GM10266 (cell line): ENCODE measurements around the gene TAGAP.

ENCODE experiments used
- DNase-seq: peaks from one replicate; pipeline ENCODE4 v3.0.0; 2012; ENCODE audit errors: extremely low spot score
- CTCF ChIP-seq: IDR thresholded peaks from 2 replicates; pipeline ENCODE4 v1.5.1; 2012; ENCODE audit warnings: mild to moderate bottlenecking, low read depth; ENCODE audit not compliant: control insufficient read depth, insufficient read depth; ENCODE audit errors: missing control alignments

Gene TAGAP

GRCh38 chr6:159080217-159080976 is 35.6 kb upstream of the TAGAP start:
- TF ChIP-seq CTCF: no peak
- no peak for DNase-seq

GRCh38 chr6:159079367-159079766 is 34.6 kb upstream of the TAGAP start:
- no peak for DNase-seq
- no peak for TF ChIP-seq CTCF

- no peak for DNase-seq
- no peak for TF ChIP-seq CTCF
Measured at GRCh38 chr6:159077123-159077522, 32.3 kb upstream of the TAGAP start.

- no peak for DNase-seq
- no peak for TF ChIP-seq CTCF
Measured at GRCh38 chr6:159075506-159076228, 30.9 kb upstream of the TAGAP start.

- no peak for TF ChIP-seq CTCF
- no peak for DNase-seq
Measured at GRCh38 chr6:159074876-159075275, 30.1 kb upstream of the TAGAP start.

- DNase-seq: no peak
- TF ChIP-seq CTCF: no peak
Measured at GRCh38 chr6:159074120-159074684, 29.4 kb upstream of the TAGAP start.
